H1 (cell line): ENCODE results near the gene CYP39A1.

Experiments
- ATF2 ChIP-seq: IDR thresholded peaks from 2 replicates; pipeline ENCODE4 v1.6.1; 2012; ENCODE audit warnings: low read length, inconsistent platforms
- CREB1 ChIP-seq: IDR thresholded peaks from 2 replicates; pipeline ENCODE4 v1.6.1; 2012; ENCODE audit warnings: inconsistent platforms
- CTCF ChIP-seq, 3 experiments: IDR thresholded peaks; 1 replicate in 2 of 3; 2 replicates in 1 of 3; pipeline versions ENCODE4 v1.5.1 to v1.6.1; 2011; ENCODE audit warnings: low read length in 3 of 3, mild to moderate bottlenecking in 3 of 3, inconsistent platforms in 2 of 3, low read depth in 1 of 3, moderate library complexity in 1 of 3; ENCODE audit not compliant: insufficient read depth in 1 of 3; ENCODE audit errors: control extremely low read depth in 1 of 3
- EP300 ChIP-seq, 2 experiments: IDR thresholded peaks; 1 replicate in 1 of 2; 2 replicates in 1 of 2; pipeline ENCODE4 v1.6.1; 2011 to 2012; ENCODE audit warnings: low read depth in 2 of 2, low read length in 2 of 2, mild to moderate bottlenecking in 2 of 2, borderline replicate concordance in 1 of 2, inconsistent platforms in 1 of 2, moderate library complexity in 1 of 2
- GABPA ChIP-seq: IDR thresholded peaks from 2 replicates; pipeline ENCODE4 v1.6.1; 2011; ENCODE audit warnings: mild to moderate bottlenecking, low read length, moderate library complexity, borderline replicate concordance; ENCODE audit not compliant: insufficient read depth
- HDAC2 ChIP-seq, 2 experiments: fragments of 300-600 bp in 1 of 2; sonication (generic) in 1 of 2; IDR thresholded peaks; 2 replicates each; pipeline ENCODE4 v1.6.1; 2011 to 2012; ENCODE audit warnings: low read depth in 2 of 2, low read length in 2 of 2, mild to moderate bottlenecking in 2 of 2, moderate library complexity in 2 of 2, borderline replicate concordance in 1 of 2, inconsistent platforms in 1 of 2
- MAX ChIP-seq: IDR thresholded peaks from 2 replicates; pipeline ENCODE4 v1.6.1; 2012; ENCODE audit warnings: inconsistent platforms
- POLR2A ChIP-seq, 2 experiments: IDR thresholded peaks; 1 replicate in 1 of 2; 2 replicates in 1 of 2; pipeline ENCODE4 v1.6.1; 2011; ENCODE audit warnings: low read depth in 2 of 2, low read length in 2 of 2, mild to moderate bottlenecking in 2 of 2; ENCODE audit errors: control extremely low read depth in 1 of 2
- POLR2AphosphoS5 ChIP-seq: IDR thresholded peaks from 2 replicates; pipeline ENCODE4 v1.6.1; 2011; ENCODE audit warnings: low read depth, low read length
- RFX5 ChIP-seq: IDR thresholded peaks from 2 replicates; pipeline ENCODE4 v1.6.1; 2011; ENCODE audit warnings: low read depth, low read length, improper control_type of control experiment, borderline replicate concordance
- SIN3A ChIP-seq, 2 experiments: IDR thresholded peaks in 1 of 2; conservative IDR thresholded peaks in 1 of 2; 2 replicates each; pipeline ENCODE4 v1.6.1; 2011 to 2012; ENCODE audit warnings: low read length in 2 of 2, improper control_type of control experiment in 1 of 2, low read depth in 1 of 2, mild to moderate bottlenecking in 1 of 2
- SP1 ChIP-seq: IDR thresholded peaks from 2 replicates; pipeline ENCODE4 v1.6.1; 2011; ENCODE audit warnings: low read depth, low read length
- SP2 ChIP-seq: IDR thresholded peaks from 2 replicates; pipeline ENCODE4 v1.6.1; 2012; ENCODE audit warnings: mild to moderate bottlenecking, low read length, inconsistent platforms
- TEAD4 ChIP-seq: IDR thresholded peaks from 2 replicates; pipeline ENCODE4 v1.6.1; 2012; ENCODE audit warnings: low read depth, low read length, inconsistent platforms, mixed read lengths

GRCh38 chr6:46651006-46651405 lies 1.6 kb downstream of the CYP39A1 start:
- TF ChIP-seq CTCF (IDR thresholded peaks at IDR 0.05; ENCODE audit: control extremely low read depth in 1 of 3, insufficient read depth in 1 of 3, low read depth in 1 of 3, low read length in 3 of 3) (no peak), SIN3A (conservative IDR thresholded peaks at IDR 0.05 in 1 of 2, IDR thresholded peaks at IDR 0.05 in 1 of 2; ENCODE audit: low read depth in 1 of 2, low read length in 2 of 2) (no peak), CREB1 (no peak), MAX (no peak), POLR2AphosphoS5 (no peak), HDAC2 (IDR thresholded peaks at IDR 0.05; ENCODE audit: borderline replicate concordance in 1 of 2, low read depth in 2 of 2, low read length in 2 of 2) (no peak), POLR2A (IDR thresholded peaks at IDR 0.05; ENCODE audit: control extremely low read depth in 1 of 2, low read depth in 2 of 2, low read length in 2 of 2) (no peak), GABPA (no peak), RFX5 (no peak), ATF2 (no peak), EP300 (IDR thresholded peaks at IDR 0.05; ENCODE audit: borderline replicate concordance in 1 of 2, low read depth in 2 of 2, low read length in 2 of 2) (no peak), SP2 (no peak), SP1 (no peak), TEAD4 (no peak)
